Right cardiac atrium (tissue), 5 donors: Measurements from ENCODE around the gene RNF217. TPM values are rescaled to one million over a fixed set of nuclear protein-coding genes. Genes with fewer than 3 reads are reported as not detected.
A peak's percentile ranks its signal among the peaks of the same experiment; 100 is the strongest.
"Not testable (repeated sequence)": the region's sequence is repeated elsewhere in the genome, so short reads cannot be mapped to it uniquely, and the experiment has no call there.

Experiments used
- ATAC-seq, 2 donors: fragments of 200-7000 bp; cut with Tn5 transposase; one replicate each; pipeline versions ENCODE4 v1.8.0 to v1.9.1; 2020; ENCODE audit warnings: moderate library complexity in 2 of 2, mild to moderate bottlenecking in 1 of 2
- DNase-seq, 3 donors: peaks; one replicate each; pipeline ENCODE4 v3.0.0-alpha.2; 2020
- H3K27ac ChIP-seq: one replicate; pipeline ENCODE4 v1.5.1; 2013; ENCODE audit warnings: mild to moderate bottlenecking, low read length, control low read depth, moderate library complexity
- H3K27me3 ChIP-seq: one replicate; pipeline ENCODE4 v1.6.1; 2013; ENCODE audit not compliant: control insufficient read depth, insufficient read depth
- H3K4me1 ChIP-seq: one replicate; pipeline ENCODE4 v1.6.1; 2013; ENCODE audit warnings: low read length; ENCODE audit not compliant: control insufficient read depth, insufficient read depth
- H3K4me3 ChIP-seq: one replicate; pipeline ENCODE4 v1.5.1; 2013; ENCODE audit warnings: low read length, control low read depth
- H3K9me3 ChIP-seq: one replicate; pipeline ENCODE4 v1.6.1; 2013; ENCODE audit warnings: low read length; ENCODE audit not compliant: control insufficient read depth
- WGBS: extraction: QIAGEN DNeasy Blood & Tissue Kit; methylation state at CpG from one replicate; pipeline ENCODE4 v1.1.7; 2013; 5-methylcytosine and 5-hydroxymethylcytosine counted together
- intact Hi-C, 4 donors: fragments of 100-400 bp; cut with DNase I; formaldehyde crosslinking; loops; one replicate each; pipeline versions ENCODE4 v1.11.0 to v1.14.0; 2022 to 2023
- polyA plus RNA-seq: library from polyadenylated mRNA; stranded (reverse); fragments of 200-250 nt; gene quantifications from one replicate; pipeline ENCODE4 v1.2.3, GENCODE V29; 2013
- total RNA-seq, 4 donors: library from RNA; stranded (reverse); fragmentation: NEBNext Ultra II Directional; extraction: Animal tissue kit (Norgen Biotek cat#: 25700); gene quantifications; one replicate each; pipeline ENCODE4 v1.2.1, GENCODE V29; 2021
- donor health status: healthy with polysubstance abuse.
- donor health status: DM: no; HTN: yes; CAD: no.
- donor health status: DM: no; HTN: no; CAD: no.
- donor health status: DM: no; HTN: yes; CAD: no; lungs with severe emphysema.
- donor health status: DM: yes; HTN: yes; CAD: no.

RNF217 gene
- total and polyA plus RNA-seq, 5 donors: 4.4 to 23.6 (median 15.1) TPM

GRCh38 chr6:124962639-124963415 is 590 bp downstream of the RNF217 start:
- H3K9me3 ChIP-seq: no peaks in the 10 kb centered on the region
- peak overlapping the region; percentile 95 for H3K4me3 ChIP-seq
- intact Hi-C loops: loop anchor here in 2 of 4 donors (10.0 kb wide), 2 partner anchors 88 to 132 kb away; no protein-coding TSS in a partner anchor
- H3K27me3 ChIP-seq: no peaks in the 10 kb centered on the region
- DNase-seq (peak; percentile 41 to 79 (median 77)), ATAC-seq (peak; percentile 61 to 62)
- H3K4me1 ChIP-seq: peaks cover 2% of the 10 kb centered on the region
- H3K27ac ChIP-seq: peak overlapping the region; percentile 94
- under 1% methylated on average over 65 of the region's 65 CpGs for WGBS

DNA sequence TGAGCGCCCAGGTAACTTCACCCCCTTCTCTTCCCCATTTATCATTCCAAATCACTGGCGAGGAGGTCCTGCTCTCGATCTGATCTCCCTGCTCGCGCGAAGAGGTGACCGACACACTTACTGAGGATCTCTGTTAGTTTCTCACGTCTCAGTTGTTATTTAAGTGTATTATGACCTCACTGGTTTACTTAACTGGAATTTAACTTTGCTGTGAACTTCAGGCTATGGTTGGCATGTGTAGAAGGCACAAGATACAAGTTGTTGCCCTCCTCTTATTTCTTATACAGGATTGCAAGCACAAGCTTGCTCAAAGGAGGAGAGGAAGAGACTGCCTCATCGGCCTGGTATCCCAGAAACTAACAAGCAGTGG is 1.2 kb downstream of the RNF217 start:
- no peaks in the 10 kb centered on the region for H3K27me3 ChIP-seq
- H3K27ac ChIP-seq: peak overlapping the region; percentile 94
- ATAC-seq (peak; percentile 2 to 4), DNase-seq (peak in 1 of 3 donors; percentile 50)
- intact Hi-C loops: loop anchor here in 2 of 4 donors (10.0 kb wide), 2 partner anchors 89 to 131 kb away; no protein-coding TSS in a partner anchor
- peaks cover 2% of the 10 kb centered on the region for H3K4me1 ChIP-seq
- H3K4me3 ChIP-seq: peak overlapping the region; percentile 95
- H3K9me3 ChIP-seq: no peaks in the 10 kb centered on the region
- WGBS: 2% methylated on average over 9 of the region's 9 CpGs

DNA sequence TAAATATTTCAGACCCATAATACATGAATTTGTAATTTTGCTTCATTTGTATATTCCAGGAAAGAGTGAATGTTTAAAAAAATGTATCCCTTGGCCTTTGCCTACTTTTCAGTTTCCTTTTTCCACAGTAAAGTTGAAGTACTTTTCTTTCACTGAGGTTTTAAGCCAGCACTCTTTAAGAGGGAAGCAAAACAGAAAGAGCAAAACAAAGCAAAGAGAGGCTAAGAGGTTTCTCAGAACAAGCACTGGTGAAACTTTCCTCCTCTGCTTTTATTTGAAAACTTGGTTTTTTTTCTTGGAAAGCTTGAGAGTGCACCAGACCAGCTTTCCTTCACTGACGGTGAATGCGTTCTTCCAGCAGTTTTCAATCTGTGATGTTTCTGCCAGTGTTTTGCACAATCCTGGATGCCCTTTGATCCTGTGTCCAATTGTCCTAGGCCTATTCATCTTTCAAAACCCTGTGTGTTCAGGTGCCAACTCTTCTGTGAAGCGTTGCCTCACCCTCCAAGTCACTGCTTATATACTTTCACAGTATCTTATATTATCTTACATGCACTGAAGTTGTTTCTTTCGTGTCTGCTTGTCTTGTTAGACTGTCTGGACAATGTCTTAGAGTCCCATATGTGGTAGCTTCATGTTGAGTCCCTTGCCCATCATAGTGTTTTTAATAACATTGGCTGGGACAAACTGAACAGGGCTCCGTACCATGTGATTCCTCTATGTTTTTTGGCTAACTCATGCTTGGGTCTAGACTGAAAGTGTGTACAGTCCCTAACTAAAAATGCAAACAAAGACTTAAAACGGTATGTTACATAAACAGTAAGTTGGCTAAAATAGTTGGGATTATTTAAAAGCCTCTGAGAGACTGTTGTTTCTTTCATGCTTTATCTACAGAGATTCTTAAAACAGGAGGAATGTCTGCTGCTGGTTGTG is 1.9 kb downstream of the RNF217 start:
- Histone ChIP-seq H3K27me3 (no peaks in the 10 kb centered on the region), H3K27ac (peak overlapping the region; percentile 67), H3K9me3 (no peaks in the 10 kb centered on the region), H3K4me3 (peak overlapping the region; percentile 95), H3K4me1 (peaks cover 2% of the 10 kb centered on the region)
- intact Hi-C loops: loop anchor here in 2 of 4 donors (10.0 kb wide), 2 partner anchors 89 to 131 kb away; no protein-coding TSS in a partner anchor
- DNase-seq (no peak), ATAC-seq (peak; percentile 7 to 12)
- WGBS: 15% methylated on average over 6 of the region's 6 CpGs

- intact Hi-C loops: loop anchor here in 2 of 4 donors (10.0 kb wide), 2 partner anchors 90 to 130 kb away; no protein-coding TSS in a partner anchor
Measured at GRCh38 chr6:124964764-124965105, 2.5 kb downstream of the RNF217 start.

DNA sequence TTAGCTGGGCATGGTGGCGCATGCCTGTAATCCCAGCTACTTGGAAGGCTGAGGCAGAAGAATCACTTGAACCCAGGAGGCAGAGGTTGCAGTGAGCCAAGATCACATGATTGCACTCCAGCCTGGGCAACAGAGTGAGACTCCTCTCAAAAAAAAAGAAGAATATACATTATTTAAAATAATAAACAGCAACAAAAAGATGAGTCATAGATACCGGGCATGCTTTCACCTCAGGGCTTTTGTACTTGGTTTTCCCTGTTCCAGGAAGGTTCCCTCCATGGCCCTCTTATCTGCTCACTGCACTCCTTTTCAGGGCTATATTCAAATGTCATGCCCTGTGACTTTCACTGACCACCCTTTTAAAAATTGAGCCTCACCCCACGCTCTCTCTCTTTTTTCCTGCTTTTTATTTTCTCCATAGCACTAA is 3.2 kb downstream of the RNF217 start:
- not testable (repeated sequence) for H3K9me3 ChIP-seq, ATAC-seq, H3K27ac ChIP-seq, H3K27me3 ChIP-seq, H3K4me3 ChIP-seq, H3K4me1 ChIP-seq, DNase-seq
- intact Hi-C loops: loop anchor here in 2 of 4 donors (10.0 kb wide), 2 partner anchors 91 to 129 kb away; no protein-coding TSS in a partner anchor
- 91% methylated on average over 3 of the region's 3 CpGs for WGBS

More at GRCh38 chr6:124964764-124965105, 2.5 kb downstream of the RNF217 start:
- Histone ChIP-seq H3K27me3 (no peaks in the 10 kb centered on the region), H3K27ac (no peak overlapping the region), H3K4me3 (peak overlapping the region; percentile 95), H3K9me3 (no peaks in the 10 kb centered on the region), H3K4me1 (peaks cover 2% of the 10 kb centered on the region)
- WGBS: 34% methylated on average over 3 of the region's 3 CpGs
- DNase-seq (no peak), ATAC-seq (no peak)

DNA sequence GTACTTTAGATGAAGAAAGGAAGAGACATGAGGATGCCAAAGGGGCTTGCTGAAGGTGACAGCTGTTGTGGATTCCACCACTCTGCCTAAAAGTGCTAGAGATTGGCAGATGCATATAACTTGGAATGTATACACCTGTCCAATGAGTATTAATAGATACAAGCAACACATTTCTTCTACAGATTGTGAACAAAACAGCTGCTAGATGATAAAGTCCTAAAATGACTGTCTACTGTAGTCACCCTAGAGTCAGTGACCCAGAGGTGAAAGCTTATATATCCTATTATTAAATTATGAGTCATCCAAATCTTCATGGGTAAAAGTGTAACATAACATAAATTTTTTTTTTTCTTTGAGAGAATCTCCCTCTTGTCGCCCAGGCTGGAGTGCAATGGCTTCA is 5.2 kb downstream of the RNF217 start:
- no peak overlapping the region for H3K27ac ChIP-seq
- 100% methylated on average over 1 of the region's 1 CpG for WGBS
- H3K9me3 ChIP-seq: no peaks in the 10 kb centered on the region
- no peak overlapping the region for H3K4me3 ChIP-seq
- DNase-seq (no peak), ATAC-seq (no peak)
- intact Hi-C loops: loop anchor here in 2 of 4 donors (10.0 kb wide), 2 partner anchors 93 to 127 kb away; no protein-coding TSS in a partner anchor
- H3K4me1 ChIP-seq: peaks cover 2% of the 10 kb centered on the region
- H3K27me3 ChIP-seq: no peaks in the 10 kb centered on the region

GRCh38 chr6:124968401-124968800 is 6.2 kb downstream of the RNF217 start:
- Histone ChIP-seq H3K9me3 (no peaks in the 10 kb centered on the region), H3K27me3 (no peaks in the 10 kb centered on the region), H3K27ac (no peak overlapping the region), H3K4me1 (peaks cover 2% of the 10 kb centered on the region), H3K4me3 (no peak overlapping the region)
- DNase-seq: no peak
- 26% methylated on average over 1 of the region's 1 CpG for WGBS
- intact Hi-C loops: loop anchor here in 2 of 4 donors (10.0 kb wide), 2 partner anchors 94 to 126 kb away; no protein-coding TSS in a partner anchor
- ATAC-seq: no peak

- no peak for ATAC-seq
- Histone ChIP-seq H3K4me3 (no peak overlapping the region), H3K27ac (no peak overlapping the region), H3K4me1 (peaks cover 2% of the 10 kb centered on the region), H3K9me3 (no peaks in the 10 kb centered on the region), H3K27me3 (no peaks in the 10 kb centered on the region)
- 92% methylated on average over 5 of the region's 5 CpGs for WGBS
- no peak for DNase-seq
- intact Hi-C loops: no loop called here
Measured at GRCh38 chr6:124970243-124970642, 8.0 kb downstream of the RNF217 start.

DNA sequence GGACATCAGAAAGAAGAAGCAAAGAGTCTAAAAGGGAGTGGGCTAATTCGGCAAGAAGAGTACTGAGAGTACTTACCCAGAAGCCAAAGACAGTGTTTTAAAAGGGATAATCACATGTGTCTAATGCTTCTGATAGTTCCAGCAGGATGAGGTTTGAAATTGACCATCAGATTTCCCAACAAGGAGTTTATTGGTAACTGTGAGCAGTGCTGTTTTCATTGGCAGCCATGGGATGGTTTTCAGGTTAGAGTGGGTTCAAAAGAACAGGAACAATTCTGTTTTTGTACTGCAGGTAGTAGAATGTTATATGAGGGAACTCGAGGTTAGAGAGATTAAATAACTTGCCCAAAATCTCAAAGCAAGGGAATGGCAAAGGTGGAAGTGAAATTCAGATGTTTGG is 8.5 kb downstream of the RNF217 start:
- whole genome bisulfite sequencing: 95% methylated on average over 2 of the region's 2 CpGs
- Histone ChIP-seq H3K4me3 (no peak overlapping the region), H3K27me3 (no peaks in the 10 kb centered on the region), H3K9me3 (no peaks in the 10 kb centered on the region), H3K4me1 (peaks cover 2% of the 10 kb centered on the region), H3K27ac (no peak overlapping the region)
- ATAC-seq: no peak
- no peak for DNase-seq
- intact Hi-C loops: no loop called here

DNA sequence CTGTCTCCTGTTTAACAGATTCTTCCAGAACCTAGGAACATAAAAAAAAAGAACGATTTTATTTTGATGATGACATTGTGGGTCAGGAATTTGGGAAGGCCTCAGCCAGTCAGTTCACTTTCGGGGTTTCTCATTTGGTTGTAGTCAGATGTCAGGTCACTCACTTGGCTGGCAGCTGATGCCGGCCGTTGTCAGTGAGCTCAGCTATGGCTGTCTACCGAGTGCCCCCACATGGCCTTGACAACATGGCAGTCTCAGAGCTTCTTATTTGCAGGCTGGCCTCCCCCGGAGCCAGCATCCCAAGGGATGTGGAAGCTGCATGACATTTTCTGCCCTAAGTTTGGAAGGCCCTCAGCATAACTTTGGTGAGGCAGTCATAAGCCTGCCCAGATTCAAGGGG is 11.5 kb downstream of the RNF217 start:
- no peak overlapping the region for H3K4me3 ChIP-seq
- no peak overlapping the region for H3K27ac ChIP-seq
- no peaks in the 10 kb centered on the region for H3K9me3 ChIP-seq
- H3K27me3 ChIP-seq: no peaks in the 10 kb centered on the region
- intact Hi-C loops: no loop called here
- no peaks in the 10 kb centered on the region for H3K4me1 ChIP-seq
- ATAC-seq (no peak), DNase-seq (no peak)
- 90% methylated on average over 6 of the region's 6 CpGs for WGBS
